Activated CD4-positive, alpha-beta T cell treated with anti-CD3 and anti-CD28 coated beads, Interleukin-2, amount 10 ng/mL, durations not matched to agents 24 days and 14 days (primary cell): Measurements from ENCODE around the gene CACNA1C. TPM values are rescaled to one million over a fixed set of nuclear protein-coding genes. Genes with fewer than 3 reads are reported as not detected.

Experiments used
- DNase-seq: peaks from one replicate; pipeline ENCODE4 v3.0.0; 2022
- H3K27ac Mint-ChIP-seq: one replicate; pipeline ENCODE4 v1.8.0; 2022; ENCODE audit warnings: mild to moderate bottlenecking, mixed read lengths
- H3K27me3 Mint-ChIP-seq: one replicate; pipeline ENCODE4 v1.8.0; 2022; ENCODE audit warnings: mixed read lengths
- H3K36me3 Mint-ChIP-seq: one replicate; pipeline ENCODE4 v1.8.0; 2022; ENCODE audit warnings: low read depth, mild to moderate bottlenecking, mixed read lengths
- H3K4me1 Mint-ChIP-seq: one replicate; pipeline ENCODE4 v1.8.0; 2021; ENCODE audit warnings: mixed read lengths
- H3K4me3 Mint-ChIP-seq: one replicate; pipeline ENCODE4 v1.8.0; 2022; ENCODE audit warnings: mild to moderate bottlenecking, moderate library complexity, mixed read lengths
- H3K9me3 Mint-ChIP-seq: one replicate; pipeline ENCODE4 v1.8.0; 2021; ENCODE audit warnings: mixed read lengths
- intact Hi-C: fragments of 100-400 bp; cut with micrococcal nuclease; formaldehyde crosslinking; loops from one replicate; pipeline ENCODE4 v1.15.1; 2023
- total RNA-seq: library from RNA; stranded (reverse); gene quantifications from 2 replicates; pipeline ENCODE4 v1.2.3, GENCODE V29; 2022

CACNA1C gene
- total RNA-seq, 1 donor from 2014 or later: 0.07 TPM

DNA sequence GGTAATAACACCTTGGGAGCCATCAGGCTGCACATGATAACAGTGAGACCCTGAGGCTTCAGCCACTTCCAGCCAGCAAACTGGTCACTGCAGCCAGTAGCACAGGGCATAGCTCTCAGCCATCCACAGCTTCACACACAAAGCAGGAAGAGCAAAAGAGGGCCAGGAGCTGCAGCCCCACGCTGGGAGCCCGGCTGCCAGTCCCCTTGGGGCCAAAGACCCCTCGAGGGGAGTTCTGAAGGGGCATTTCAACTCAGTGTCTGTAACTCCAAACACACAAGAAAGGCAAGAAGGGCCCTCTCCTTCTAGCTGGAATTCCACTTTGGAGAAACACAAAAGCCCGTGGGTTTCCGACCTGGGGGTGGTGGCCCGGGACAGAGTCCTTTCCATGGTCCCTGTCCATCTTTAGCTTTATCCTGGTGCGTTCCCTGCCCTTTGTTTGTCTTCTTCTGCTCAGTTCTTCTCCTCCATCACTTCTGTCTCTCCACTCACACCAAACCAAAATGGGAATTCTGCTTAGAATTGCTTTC is 590.2 kb downstream of the CACNA1C start:
- H3K27me3 Mint-ChIP-seq: peaks cover 33% of the 10 kb centered on the region
- intact Hi-C loops: no loop called here
- no peak overlapping the region for H3K27ac Mint-ChIP-seq

GRCh38 chr12:2643576-2644135 is 590.9 kb downstream of the CACNA1C start:
- Mint-ChIP-seq H3K36me3 (no peaks in the 10 kb centered on the region), H3K27ac (no peak overlapping the region), H3K4me1 (peaks cover 12% of the 10 kb centered on the region), H3K27me3 (peaks cover 35% of the 10 kb centered on the region), H3K4me3 (no peak overlapping the region), H3K9me3 (no peaks in the 10 kb centered on the region)
- DNase-seq: no peak
- intact Hi-C loops: no loop called here

More for the DNA sequence above, 590.2 kb downstream of the CACNA1C start:
- Mint-ChIP-seq H3K36me3 (no peaks in the 10 kb centered on the region), H3K9me3 (no peaks in the 10 kb centered on the region), H3K4me3 (no peak overlapping the region), H3K4me1 (peaks cover 12% of the 10 kb centered on the region)
- DNase-seq: no peak

DNA sequence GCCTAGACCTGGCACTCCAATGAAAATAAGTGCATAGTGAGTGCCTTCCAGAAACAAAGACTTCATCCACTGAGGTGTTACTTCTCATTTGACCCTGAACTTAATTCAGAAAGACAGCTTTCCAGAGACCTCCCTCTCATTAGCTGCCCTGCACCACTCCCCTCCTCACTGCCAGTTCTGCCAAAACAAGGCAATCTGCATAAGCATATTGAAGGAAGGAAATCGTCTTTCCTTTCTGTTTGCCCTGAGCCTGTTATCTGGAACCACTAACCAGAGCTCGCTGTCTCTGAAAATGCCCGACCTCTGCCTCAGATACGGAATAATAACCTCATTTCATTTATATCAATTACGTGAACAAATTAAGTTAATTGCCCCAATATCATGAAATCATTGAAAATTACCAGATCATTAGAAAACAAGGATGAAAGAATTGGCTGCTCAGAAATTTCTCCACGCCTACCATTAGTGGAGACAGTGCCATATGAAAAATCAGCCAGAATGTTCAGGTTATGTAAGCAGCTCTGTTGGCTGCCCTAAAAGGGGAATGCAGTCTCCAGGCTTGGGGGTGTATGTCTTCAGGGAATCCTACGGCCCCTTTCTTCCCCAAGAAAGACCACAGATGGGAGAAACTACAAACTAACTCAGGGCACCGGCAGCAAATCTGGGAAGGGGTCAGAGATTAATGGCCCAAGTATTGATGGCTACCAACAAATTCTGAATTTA is 592.1 kb downstream of the CACNA1C start:
- H3K9me3 Mint-ChIP-seq: no peaks in the 10 kb centered on the region
- H3K27me3 Mint-ChIP-seq: peaks cover 41% of the 10 kb centered on the region
- H3K36me3 Mint-ChIP-seq: no peaks in the 10 kb centered on the region
- no peak overlapping the region for H3K4me3 Mint-ChIP-seq
- no peak overlapping the region for H3K27ac Mint-ChIP-seq
- DNase-seq: no peak
- peaks cover 12% of the 10 kb centered on the region for H3K4me1 Mint-ChIP-seq
- intact Hi-C loops: no loop called here

DNA sequence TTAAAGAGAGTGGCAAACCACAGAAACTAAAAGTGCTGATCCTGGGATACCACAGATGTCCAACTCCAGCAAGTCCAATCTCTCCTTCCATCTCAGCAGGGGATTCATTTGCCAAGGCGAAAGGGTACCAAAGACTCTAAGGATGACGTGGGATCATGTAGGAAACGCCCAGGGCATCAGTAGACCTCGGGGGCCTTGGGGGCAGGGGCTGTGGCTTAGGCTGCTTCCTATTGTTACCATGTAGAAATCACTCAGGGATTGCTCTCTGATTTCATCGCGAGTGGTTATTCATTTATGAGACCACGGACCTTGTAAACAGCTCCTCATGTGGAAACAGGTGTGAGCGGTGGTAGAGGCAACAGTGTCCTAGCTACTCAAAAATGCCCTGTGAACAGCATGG is 592.7 kb downstream of the CACNA1C start:
- intact Hi-C loops: no loop called here
- no peak for DNase-seq
- no peak overlapping the region for H3K27ac Mint-ChIP-seq
- no peaks in the 10 kb centered on the region for H3K9me3 Mint-ChIP-seq
- H3K27me3 Mint-ChIP-seq: peaks cover 44% of the 10 kb centered on the region
- peaks cover 12% of the 10 kb centered on the region for H3K4me1 Mint-ChIP-seq
- no peak overlapping the region for H3K4me3 Mint-ChIP-seq
- H3K36me3 Mint-ChIP-seq: no peaks in the 10 kb centered on the region

DNA sequence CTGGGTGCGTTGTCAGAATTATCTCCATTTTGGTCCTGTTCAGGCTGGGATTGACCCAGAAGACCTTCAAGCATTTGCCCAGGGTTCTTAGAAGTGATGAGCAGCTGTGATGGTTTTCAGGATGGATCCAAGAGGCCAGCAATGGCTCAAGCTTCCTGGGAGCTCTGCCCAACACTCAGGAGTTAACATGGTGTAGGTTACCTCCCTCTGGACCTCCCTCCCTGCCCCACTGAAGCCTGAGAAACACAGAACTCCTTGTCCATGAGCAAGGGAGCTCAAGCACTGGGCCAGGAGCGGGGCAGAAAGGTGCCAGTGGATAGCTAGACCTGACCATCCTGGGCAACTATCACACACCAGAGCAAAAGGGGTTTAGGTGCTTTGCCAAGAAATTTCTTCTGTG is 593.6 kb downstream of the CACNA1C start:
- Mint-ChIP-seq H3K4me3 (no peak overlapping the region), H3K27me3 (peaks cover 44% of the 10 kb centered on the region), H3K9me3 (no peaks in the 10 kb centered on the region), H3K27ac (no peak overlapping the region), H3K36me3 (no peaks in the 10 kb centered on the region), H3K4me1 (peaks cover 8% of the 10 kb centered on the region)
- intact Hi-C loops: no loop called here
- DNase-seq: no peak

GRCh38 chr12:2647186-2647585 is 594.4 kb downstream of the CACNA1C start:
- Mint-ChIP-seq H3K27ac (no peak overlapping the region), H3K9me3 (no peaks in the 10 kb centered on the region), H3K4me3 (no peak overlapping the region), H3K36me3 (no peaks in the 10 kb centered on the region), H3K27me3 (peaks cover 44% of the 10 kb centered on the region), H3K4me1 (peaks cover 6% of the 10 kb centered on the region)
- DNase-seq: no peak
- intact Hi-C loops: no loop called here

- Mint-ChIP-seq H3K36me3 (no peaks in the 10 kb centered on the region), H3K4me1 (no peaks in the 10 kb centered on the region), H3K27ac (no peak overlapping the region), H3K4me3 (no peak overlapping the region), H3K27me3 (peaks cover 41% of the 10 kb centered on the region), H3K9me3 (no peaks in the 10 kb centered on the region)
- DNase-seq: no peak
- intact Hi-C loops: no loop called here
Observed at GRCh38 chr12:2648406-2648805, 595.6 kb downstream of the CACNA1C start.

GRCh38 chr12:2649201-2650030 is 596.6 kb downstream of the CACNA1C start:
- peaks cover 35% of the 10 kb centered on the region for H3K27me3 Mint-ChIP-seq
- H3K36me3 Mint-ChIP-seq: no peaks in the 10 kb centered on the region
- no peak for DNase-seq
- no peak overlapping the region for H3K27ac Mint-ChIP-seq
- no peaks in the 10 kb centered on the region for H3K9me3 Mint-ChIP-seq
- H3K4me1 Mint-ChIP-seq: no peaks in the 10 kb centered on the region
- intact Hi-C loops: no loop called here
- no peak overlapping the region for H3K4me3 Mint-ChIP-seq

- no peak overlapping the region for H3K4me3 Mint-ChIP-seq
- H3K27ac Mint-ChIP-seq: no peak overlapping the region
- DNase-seq: no peak
- intact Hi-C loops: no loop called here
- no peaks in the 10 kb centered on the region for H3K9me3 Mint-ChIP-seq
- peaks cover 27% of the 10 kb centered on the region for H3K27me3 Mint-ChIP-seq
- no peaks in the 10 kb centered on the region for H3K4me1 Mint-ChIP-seq
- no peaks in the 10 kb centered on the region for H3K36me3 Mint-ChIP-seq
Observed at GRCh38 chr12:2650261-2651067, 597.7 kb downstream of the CACNA1C start.

GRCh38 chr12:2651068-2651965 is 598.5 kb downstream of the CACNA1C start:
- Mint-ChIP-seq H3K4me3 (no peak overlapping the region), H3K27me3 (peaks cover 20% of the 10 kb centered on the region), H3K36me3 (no peaks in the 10 kb centered on the region), H3K9me3 (no peaks in the 10 kb centered on the region), H3K4me1 (no peaks in the 10 kb centered on the region), H3K27ac (no peak overlapping the region)
- DNase-seq: no peak
- intact Hi-C loops: no loop called here

GRCh38 chr12:2652011-2652400 is 599.2 kb downstream of the CACNA1C start:
- H3K27me3 Mint-ChIP-seq: peaks cover 17% of the 10 kb centered on the region
- H3K4me1 Mint-ChIP-seq: no peaks in the 10 kb centered on the region
- intact Hi-C loops: no loop called here
- DNase-seq: no peak
- H3K9me3 Mint-ChIP-seq: no peaks in the 10 kb centered on the region
- H3K36me3 Mint-ChIP-seq: no peaks in the 10 kb centered on the region
- H3K27ac Mint-ChIP-seq: no peak overlapping the region
- H3K4me3 Mint-ChIP-seq: no peak overlapping the region

DNA sequence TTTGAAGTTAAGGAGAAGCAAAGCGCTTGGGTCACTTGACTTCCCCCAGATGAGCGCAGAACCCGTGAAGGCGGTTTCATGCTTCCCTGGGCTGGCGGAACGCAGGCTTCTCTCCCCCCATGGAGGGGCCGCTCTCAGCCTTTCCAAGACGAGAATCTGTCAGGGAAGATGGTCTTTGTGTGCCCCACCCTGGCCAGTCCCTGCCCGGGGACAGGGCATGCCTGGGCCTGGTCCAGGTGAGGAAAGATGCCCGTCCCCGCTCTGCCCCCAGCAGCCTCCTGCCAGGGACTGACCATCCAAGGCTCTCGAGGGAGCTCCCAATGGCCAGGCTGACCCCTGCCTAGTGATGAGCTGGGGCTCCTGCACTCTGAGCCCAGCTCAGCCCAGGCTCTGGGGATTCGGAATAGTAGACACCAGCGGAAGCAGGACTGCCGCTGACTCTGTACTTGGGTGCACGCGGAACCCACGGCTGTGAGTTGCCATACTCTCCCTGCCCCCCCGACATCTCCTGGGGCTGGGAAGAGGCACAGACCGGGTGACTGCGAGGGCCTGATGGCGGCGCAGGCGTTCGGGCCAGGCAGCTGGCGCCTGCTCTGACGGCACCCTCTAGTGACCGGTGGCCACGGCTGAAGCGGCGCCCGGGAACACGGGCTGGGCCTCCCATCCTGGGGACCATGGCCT is 599.8 kb downstream of the CACNA1C start:
- Mint-ChIP-seq H3K27ac (no peak overlapping the region), H3K27me3 (peaks cover 15% of the 10 kb centered on the region), H3K4me3 (no peak overlapping the region), H3K4me1 (no peaks in the 10 kb centered on the region), H3K36me3 (no peaks in the 10 kb centered on the region), H3K9me3 (no peaks in the 10 kb centered on the region)
- intact Hi-C loops: no loop called here
- DNase-seq: no peak
